Measurements from ENCODE around the gene ST8SIA5.

DNA sequence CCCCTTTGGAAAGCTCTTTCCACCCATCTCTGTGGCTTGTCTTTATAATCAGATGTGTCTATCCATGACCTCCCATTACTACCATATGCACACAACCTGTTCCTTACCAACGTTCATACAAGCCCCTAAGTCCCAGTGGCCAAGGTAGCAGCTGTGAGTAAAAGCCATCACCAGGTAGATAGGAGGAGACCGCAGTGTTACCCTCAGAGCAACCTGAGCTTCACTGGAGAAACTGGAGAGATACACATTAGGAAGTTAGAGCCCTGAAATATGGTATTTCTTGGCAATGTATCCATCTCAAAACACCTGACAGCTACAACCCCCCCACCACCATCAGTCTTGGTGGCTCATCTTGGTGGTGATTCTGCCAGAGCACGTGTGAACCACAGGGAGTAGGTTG is 125.9 kb downstream of the ST8SIA5 start:
- TF ChIP-seq EZH2 (IDR thresholded peaks at IDR 0.05; ENCODE audit: insufficient read depth, poor library complexity, severe bottlenecking) (no peak), EZH2phosphoT487 (IDR thresholded peaks at IDR 0.05; ENCODE audit: insufficient read depth, low read depth) (no peak)

Data from GM23248 (cell line).